Erythroblast (primary cell): Measurements from ENCODE around the gene TTC21B.

Source experiments
- GATA1 ChIP-seq: IDR thresholded peaks from 2 replicates; pipeline ENCODE4 v1.6.1; 2011; ENCODE audit warnings: low read depth, mild to moderate bottlenecking, control low read depth, low read length, moderate library complexity
- POLR2A ChIP-seq: IDR thresholded peaks from 2 replicates; pipeline ENCODE4 v1.6.1; 2011; ENCODE audit warnings: mild to moderate bottlenecking, low read length

- no peak for TF ChIP-seq POLR2A
- TF ChIP-seq GATA1: no peak
Observed at GRCh38 chr2:165852394-165852793, 101.2 kb downstream of the TTC21B start.
